ENCODE results near the gene WFIKKN2.
"Not testable (repeated sequence)": the region's sequence is repeated elsewhere in the genome, so short reads cannot be mapped to it uniquely, and the experiment has no call there.

WFIKKN2 gene

DNA sequence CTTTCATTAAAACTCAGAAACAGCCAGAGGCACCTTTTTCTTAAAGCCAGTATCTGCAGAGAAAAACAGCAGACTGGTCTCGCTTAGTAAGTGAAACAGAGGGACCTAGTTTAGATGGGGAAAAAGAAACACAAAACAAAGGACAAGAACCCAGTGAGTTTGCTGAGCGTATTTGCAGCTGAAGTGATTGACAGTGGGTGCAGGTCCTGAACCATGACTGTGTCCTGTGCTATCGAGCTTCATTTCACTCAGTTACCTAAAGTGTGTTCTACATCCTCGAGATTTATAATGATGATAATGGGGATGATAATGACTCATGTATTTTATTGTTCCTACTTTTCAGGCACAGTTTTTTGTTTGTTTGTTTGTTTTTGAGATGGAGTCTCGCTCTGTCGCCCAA, 31.7 kb upstream of the WFIKKN2 start:
- whole genome bisulfite sequencing (ENCODE audit: insufficient coverage): 92% methylated on average over 2 of the region's 6 CpGs
- H3K27me3 ChIP-seq (replicated peaks in 2 of 5; ENCODE audit: control insufficient read depth in 4 of 5, insufficient read depth in 5 of 5, low read length in 4 of 5): no peaks in the 10 kb centered on the region
- ChIA-PET CTCF (interaction anchor here (0.7 to 3.1 kb wide), 6 partner anchors 10 to 57 kb away, joined by 3 to 15 read pairs (median 5); no protein-coding TSS in a partner anchor), POLR2A (no interaction called here)
- H3K4me1 ChIP-seq (ENCODE audit: control extremely low read depth in 1 of 4, control insufficient read depth in 4 of 4, insufficient read depth in 4 of 4, low read length in 3 of 4): no peaks in the 10 kb centered on the region
- H3K9me3 ChIP-seq (ENCODE audit: control extremely low read depth in 1 of 5, control insufficient read depth in 4 of 5, insufficient read depth in 2 of 5, low read depth in 1 of 5, low read length in 4 of 5): no peaks in the 10 kb centered on the region
- DNase-seq: no peak
- H3K27ac ChIP-seq (ENCODE audit: insufficient read depth in 1 of 2, low read depth in 1 of 2, low read length in 2 of 2, poor library complexity in 1 of 2, severe bottlenecking in 2 of 2): no peak overlapping the region
- H3K4me3 ChIP-seq (ENCODE audit: control insufficient read depth in 1 of 7, extremely low read depth in 1 of 7, insufficient read depth in 4 of 7, low read depth in 2 of 7, low read length in 6 of 7): no peak overlapping the region
- no peaks in the 10 kb centered on the region for H3K36me3 ChIP-seq (ENCODE audit: control insufficient read depth in 4 of 4, insufficient read depth in 4 of 4, low read length in 3 of 4)

GRCh38 chr17:50804749-50805475, 30.5 kb upstream of the WFIKKN2 start:
- H3K27ac ChIP-seq (ENCODE audit: insufficient read depth in 1 of 2, low read depth in 1 of 2, low read length in 2 of 2, poor library complexity in 1 of 2, severe bottlenecking in 2 of 2); H3K4me3 ChIP-seq (ENCODE audit: control insufficient read depth in 1 of 7, extremely low read depth in 1 of 7, insufficient read depth in 4 of 7, low read depth in 2 of 7, low read length in 6 of 7); H3K36me3 ChIP-seq (ENCODE audit: control insufficient read depth in 4 of 4, insufficient read depth in 4 of 4, low read length in 3 of 4); H3K9me3 ChIP-seq (ENCODE audit: control extremely low read depth in 1 of 5, control insufficient read depth in 4 of 5, insufficient read depth in 2 of 5, low read depth in 1 of 5, low read length in 4 of 5); H3K27me3 ChIP-seq (replicated peaks in 2 of 5; ENCODE audit: control insufficient read depth in 4 of 5, insufficient read depth in 5 of 5, low read length in 4 of 5); DNase-seq; POLR2A ChIA-PET; H3K4me1 ChIP-seq (ENCODE audit: control extremely low read depth in 1 of 4, control insufficient read depth in 4 of 4, insufficient read depth in 4 of 4, low read length in 3 of 4): not testable (repeated sequence)
- 97% methylated on average over 10 of the region's 13 CpGs for WGBS (ENCODE audit: insufficient coverage)
- CTCF ChIA-PET: interaction anchor here (1.0 to 2.0 kb wide), 3 partner anchors 9 to 135 kb away, joined by 3 to 5 read pairs (median 3); no protein-coding TSS in a partner anchor

DNA sequence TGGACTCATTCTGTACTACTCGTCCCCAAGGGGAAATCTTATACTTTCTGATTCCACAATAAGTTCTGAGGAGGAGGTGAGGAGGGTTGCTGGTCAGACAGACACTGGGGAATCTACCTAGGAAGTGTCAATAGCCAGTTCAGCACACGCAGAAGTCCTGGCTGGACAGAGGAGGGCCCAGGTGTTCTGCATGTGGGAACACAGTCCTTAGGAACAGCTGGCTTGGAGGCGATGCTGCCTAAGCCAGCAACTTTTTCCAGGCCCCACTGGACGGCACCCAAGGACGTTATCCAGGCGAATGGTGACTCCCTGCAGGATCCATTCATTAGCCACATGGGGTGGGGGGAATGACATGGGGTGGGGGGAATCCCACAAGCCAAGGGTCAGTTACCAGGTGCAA, 29.9 kb upstream of the WFIKKN2 start:
- Histone ChIP-seq H3K27me3 (replicated peaks in 2 of 5; ENCODE audit: control insufficient read depth in 4 of 5, insufficient read depth in 5 of 5, low read length in 4 of 5) (no peaks in the 10 kb centered on the region), H3K27ac (ENCODE audit: insufficient read depth in 1 of 2, low read depth in 1 of 2, low read length in 2 of 2, poor library complexity in 1 of 2, severe bottlenecking in 2 of 2) (no peak overlapping the region), H3K4me1 (ENCODE audit: control extremely low read depth in 1 of 4, control insufficient read depth in 4 of 4, insufficient read depth in 4 of 4, low read length in 3 of 4) (no peaks in the 10 kb centered on the region), H3K4me3 (ENCODE audit: control insufficient read depth in 1 of 7, extremely low read depth in 1 of 7, insufficient read depth in 4 of 7, low read depth in 2 of 7, low read length in 6 of 7) (no peak overlapping the region), H3K9me3 (ENCODE audit: control extremely low read depth in 1 of 5, control insufficient read depth in 4 of 5, insufficient read depth in 2 of 5, low read depth in 1 of 5, low read length in 4 of 5) (no peaks in the 10 kb centered on the region), H3K36me3 (ENCODE audit: control insufficient read depth in 4 of 4, insufficient read depth in 4 of 4, low read length in 3 of 4) (no peaks in the 10 kb centered on the region)
- ChIA-PET POLR2A (no interaction called here), CTCF (interaction anchor here (0.9 to 1.3 kb wide), 5 partner anchors 14 to 135 kb away, joined by 3 to 5 read pairs (median 4); no protein-coding TSS in a partner anchor)
- 100% methylated on average over 1 of the region's 6 CpGs for WGBS (ENCODE audit: insufficient coverage)
- no peak for DNase-seq

- no peak for DNase-seq
- ChIA-PET CTCF (interaction anchor here (0.9 to 1.3 kb wide), 4 partner anchors 15 to 134 kb away, joined by 3 to 5 read pairs (median 4); no protein-coding TSS in a partner anchor), POLR2A (interaction anchor here (0.5 to 0.7 kb wide), 2 partner anchors 19 to 32 kb away, joined by 4 to 7 read pairs; no protein-coding TSS in a partner anchor)
- 96% methylated on average over 9 of the region's 11 CpGs for WGBS (ENCODE audit: insufficient coverage)
- H3K27me3 ChIP-seq (replicated peaks in 2 of 5; ENCODE audit: control insufficient read depth in 4 of 5, insufficient read depth in 5 of 5, low read length in 4 of 5): no peaks in the 10 kb centered on the region
- H3K9me3 ChIP-seq (ENCODE audit: control extremely low read depth in 1 of 5, control insufficient read depth in 4 of 5, insufficient read depth in 2 of 5, low read depth in 1 of 5, low read length in 4 of 5): no peaks in the 10 kb centered on the region
- H3K36me3 ChIP-seq (ENCODE audit: control insufficient read depth in 4 of 4, insufficient read depth in 4 of 4, low read length in 3 of 4): no peaks in the 10 kb centered on the region
- no peaks in the 10 kb centered on the region for H3K4me1 ChIP-seq (ENCODE audit: control extremely low read depth in 1 of 4, control insufficient read depth in 4 of 4, insufficient read depth in 4 of 4, low read length in 3 of 4)
- no peak overlapping the region for H3K4me3 ChIP-seq (ENCODE audit: control insufficient read depth in 1 of 7, extremely low read depth in 1 of 7, insufficient read depth in 4 of 7, low read depth in 2 of 7, low read length in 6 of 7)
- H3K27ac ChIP-seq (ENCODE audit: insufficient read depth in 1 of 2, low read depth in 1 of 2, low read length in 2 of 2, poor library complexity in 1 of 2, severe bottlenecking in 2 of 2): no peak overlapping the region
Observed at GRCh38 chr17:50806141-50806643, 29.2 kb upstream of the WFIKKN2 start.

DNA sequence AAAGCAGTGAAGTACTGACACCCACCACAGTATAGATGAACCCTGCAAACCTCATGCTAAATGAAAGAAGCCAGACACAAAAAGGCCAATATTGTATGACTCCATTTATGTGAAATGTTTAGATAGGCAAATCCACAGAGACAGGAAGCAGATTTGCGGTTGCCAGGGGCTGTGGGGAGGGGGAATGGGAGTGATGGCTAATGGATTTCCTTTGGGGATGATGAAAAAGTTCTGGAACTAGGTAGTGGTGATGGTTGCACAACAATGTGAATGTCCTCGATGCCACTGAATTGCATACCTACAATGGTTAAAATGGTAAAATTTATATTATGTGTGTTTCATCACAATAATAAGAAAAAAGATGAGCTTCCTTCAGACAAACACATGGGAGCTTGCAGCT, 28.4 kb upstream of the WFIKKN2 start:
- H3K9me3 ChIP-seq (ENCODE audit: control extremely low read depth in 1 of 5, control insufficient read depth in 4 of 5, insufficient read depth in 2 of 5, low read depth in 1 of 5, low read length in 4 of 5): no peaks in the 10 kb centered on the region
- POLR2A ChIA-PET: interaction anchor here (0.7 kb wide), 1 partner anchor 18 kb away, joined by 7 read pairs; no protein-coding TSS in a partner anchor
- CTCF ChIA-PET: interaction anchor here (0.6 to 1.3 kb wide), 3 partner anchors 22 to 215 kb away, joined by 3 read pairs; no protein-coding TSS in a partner anchor
- H3K27ac ChIP-seq (ENCODE audit: insufficient read depth in 1 of 2, low read depth in 1 of 2, low read length in 2 of 2, poor library complexity in 1 of 2, severe bottlenecking in 2 of 2): no peak overlapping the region
- 80% methylated on average over 1 of the region's 2 CpGs for WGBS (ENCODE audit: insufficient coverage)
- H3K4me3 ChIP-seq (ENCODE audit: control insufficient read depth in 1 of 7, extremely low read depth in 1 of 7, insufficient read depth in 4 of 7, low read depth in 2 of 7, low read length in 6 of 7): no peak overlapping the region
- no peak for DNase-seq
- H3K36me3 ChIP-seq (ENCODE audit: control insufficient read depth in 4 of 4, insufficient read depth in 4 of 4, low read length in 3 of 4): no peaks in the 10 kb centered on the region
- H3K4me1 ChIP-seq (ENCODE audit: control extremely low read depth in 1 of 4, control insufficient read depth in 4 of 4, insufficient read depth in 4 of 4, low read length in 3 of 4): no peaks in the 10 kb centered on the region
- H3K27me3 ChIP-seq (replicated peaks in 2 of 5; ENCODE audit: control insufficient read depth in 4 of 5, insufficient read depth in 5 of 5, low read length in 4 of 5): no peaks in the 10 kb centered on the region

GRCh38 chr17:50807675-50808074, 27.7 kb upstream of the WFIKKN2 start:
- Histone ChIP-seq H3K4me1 (ENCODE audit: control extremely low read depth in 1 of 4, control insufficient read depth in 4 of 4, insufficient read depth in 4 of 4, low read length in 3 of 4) (no peaks in the 10 kb centered on the region), H3K9me3 (ENCODE audit: control extremely low read depth in 1 of 5, control insufficient read depth in 4 of 5, insufficient read depth in 2 of 5, low read depth in 1 of 5, low read length in 4 of 5) (no peaks in the 10 kb centered on the region), H3K27ac (ENCODE audit: insufficient read depth in 1 of 2, low read depth in 1 of 2, low read length in 2 of 2, poor library complexity in 1 of 2, severe bottlenecking in 2 of 2) (no peak overlapping the region), H3K36me3 (ENCODE audit: control insufficient read depth in 4 of 4, insufficient read depth in 4 of 4, low read length in 3 of 4) (no peaks in the 10 kb centered on the region), H3K4me3 (ENCODE audit: control insufficient read depth in 1 of 7, extremely low read depth in 1 of 7, insufficient read depth in 4 of 7, low read depth in 2 of 7, low read length in 6 of 7) (no peak overlapping the region), H3K27me3 (replicated peaks in 2 of 5; ENCODE audit: control insufficient read depth in 4 of 5, insufficient read depth in 5 of 5, low read length in 4 of 5) (no peaks in the 10 kb centered on the region)
- DNase-seq: no peak
- 94% methylated on average over 2 of the region's 5 CpGs for WGBS (ENCODE audit: insufficient coverage)
- CTCF ChIA-PET: interaction anchor here (0.6 to 1.3 kb wide), 3 partner anchors 23 to 214 kb away, joined by 3 read pairs; no protein-coding TSS in a partner anchor
- POLR2A ChIA-PET: no interaction called here

DNA sequence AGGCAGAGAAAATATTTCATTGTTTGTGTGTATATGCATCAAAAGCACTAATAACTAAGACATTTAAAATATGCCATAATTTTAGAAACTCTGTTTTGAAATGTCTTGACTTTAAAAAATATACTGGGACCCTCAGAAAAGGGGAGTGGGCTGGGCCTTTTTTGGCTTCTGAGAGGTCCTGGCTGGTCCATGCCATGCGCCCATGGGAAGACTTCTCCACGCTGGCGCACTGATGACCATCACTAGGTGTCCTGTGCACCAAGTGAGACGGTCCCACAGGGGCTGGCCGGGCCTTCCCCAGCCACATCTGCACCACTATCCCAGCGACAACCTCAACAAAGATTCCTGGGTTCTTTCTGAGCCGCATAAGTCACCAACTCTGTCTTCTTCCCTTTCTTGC, 27.0 kb upstream of the WFIKKN2 start:
- Histone ChIP-seq H3K27me3 (replicated peaks in 2 of 5; ENCODE audit: control insufficient read depth in 4 of 5, insufficient read depth in 5 of 5, low read length in 4 of 5) (no peaks in the 10 kb centered on the region), H3K4me1 (ENCODE audit: control extremely low read depth in 1 of 4, control insufficient read depth in 4 of 4, insufficient read depth in 4 of 4, low read length in 3 of 4) (no peaks in the 10 kb centered on the region), H3K4me3 (ENCODE audit: control insufficient read depth in 1 of 7, extremely low read depth in 1 of 7, insufficient read depth in 4 of 7, low read depth in 2 of 7, low read length in 6 of 7) (no peak overlapping the region), H3K36me3 (ENCODE audit: control insufficient read depth in 4 of 4, insufficient read depth in 4 of 4, low read length in 3 of 4) (no peaks in the 10 kb centered on the region), H3K9me3 (ENCODE audit: control extremely low read depth in 1 of 5, control insufficient read depth in 4 of 5, insufficient read depth in 2 of 5, low read depth in 1 of 5, low read length in 4 of 5) (no peaks in the 10 kb centered on the region), H3K27ac (ENCODE audit: insufficient read depth in 1 of 2, low read depth in 1 of 2, low read length in 2 of 2, poor library complexity in 1 of 2, severe bottlenecking in 2 of 2) (no peak overlapping the region)
- CTCF ChIA-PET: interaction anchor here (0.9 to 1.2 kb wide), 3 partner anchors 7 to 26 kb away, joined by 3 read pairs; no protein-coding TSS in a partner anchor
- POLR2A ChIA-PET: no interaction called here
- 100% methylated on average over 6 of the region's 7 CpGs for WGBS (ENCODE audit: insufficient coverage)
- no peak for DNase-seq
